GM23338 (cell line): ENCODE measurements around the gene ZFP36L1.

Experiments used
- CREB1 ChIP-seq: fragments of 250-450 bp; sonication (Bioruptor Pico); IDR thresholded peaks from 2 replicates; pipeline ENCODE4 v1.5.0; 2020; ENCODE audit warnings: low read depth, mild to moderate bottlenecking, moderate library complexity
- EZH2 ChIP-seq: fragments of 200-600 bp; sonication (generic); IDR thresholded peaks from one replicate; pipeline ENCODE4 v1.8.0; 2017; ENCODE audit warnings: antibody characterized with exemption, mild to moderate bottlenecking, low read depth; ENCODE audit not compliant: unreplicated experiment
- EZH2phosphoT487 ChIP-seq: fragments of 200-600 bp; sonication (generic); IDR thresholded peaks from one replicate; pipeline ENCODE4 v1.8.1; 2018; ENCODE audit warnings: antibody characterized with exemption; ENCODE audit not compliant: unreplicated experiment
- JUNB ChIP-seq: IDR thresholded peaks from one replicate; pipeline ENCODE4 v1.6.1; 2016; ENCODE audit warnings: antibody characterized with exemption; ENCODE audit not compliant: unreplicated experiment
- POLR2AphosphoS5 ChIP-seq: IDR thresholded peaks from 2 replicates; pipeline ENCODE4 v1.6.1; 2016; ENCODE audit warnings: antibody characterized with exemption, low read depth
- STAT1 ChIP-seq: IDR thresholded peaks from one replicate; pipeline ENCODE4 v1.6.1; 2016; ENCODE audit warnings: antibody characterized with exemption; ENCODE audit not compliant: unreplicated experiment
- TF ChIP-seq, protein P1 (sequence below), 2 experiments: fragments of 200-600 bp in 1 of 2; sonication (generic) in 1 of 2; conservative IDR thresholded peaks; 2 replicates each; pipeline versions ENCODE4 v1.5.1 to v1.6.1; 2016 to 2017; ENCODE audit warnings: antibody characterized with exemption in 2 of 2, low read depth in 2 of 2, mild to moderate bottlenecking in 2 of 2, moderate library complexity in 1 of 2
- TF ChIP-seq, protein P2 (sequence below): IDR thresholded peaks from one replicate; pipeline ENCODE4 v1.6.1; 2018; ENCODE audit warnings: antibody characterized with exemption; ENCODE audit not compliant: unreplicated experiment

DNA sequence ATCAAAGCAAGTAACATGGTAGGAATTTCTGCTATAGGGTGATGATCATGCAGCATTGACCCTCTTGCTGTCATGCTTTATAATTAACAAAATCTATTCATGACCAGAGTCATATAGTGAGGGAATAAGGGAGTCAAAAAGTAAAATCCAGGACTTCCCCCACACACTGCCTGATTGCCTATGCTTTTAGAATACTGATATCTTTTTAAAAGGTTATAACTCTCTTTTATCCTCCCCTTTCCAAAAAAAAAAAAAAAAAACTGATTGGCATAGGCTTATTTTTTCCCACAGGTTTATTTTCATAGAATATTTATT is 51.4 kb downstream of the ZFP36L1 start:
- TF ChIP-seq, protein P1, sequence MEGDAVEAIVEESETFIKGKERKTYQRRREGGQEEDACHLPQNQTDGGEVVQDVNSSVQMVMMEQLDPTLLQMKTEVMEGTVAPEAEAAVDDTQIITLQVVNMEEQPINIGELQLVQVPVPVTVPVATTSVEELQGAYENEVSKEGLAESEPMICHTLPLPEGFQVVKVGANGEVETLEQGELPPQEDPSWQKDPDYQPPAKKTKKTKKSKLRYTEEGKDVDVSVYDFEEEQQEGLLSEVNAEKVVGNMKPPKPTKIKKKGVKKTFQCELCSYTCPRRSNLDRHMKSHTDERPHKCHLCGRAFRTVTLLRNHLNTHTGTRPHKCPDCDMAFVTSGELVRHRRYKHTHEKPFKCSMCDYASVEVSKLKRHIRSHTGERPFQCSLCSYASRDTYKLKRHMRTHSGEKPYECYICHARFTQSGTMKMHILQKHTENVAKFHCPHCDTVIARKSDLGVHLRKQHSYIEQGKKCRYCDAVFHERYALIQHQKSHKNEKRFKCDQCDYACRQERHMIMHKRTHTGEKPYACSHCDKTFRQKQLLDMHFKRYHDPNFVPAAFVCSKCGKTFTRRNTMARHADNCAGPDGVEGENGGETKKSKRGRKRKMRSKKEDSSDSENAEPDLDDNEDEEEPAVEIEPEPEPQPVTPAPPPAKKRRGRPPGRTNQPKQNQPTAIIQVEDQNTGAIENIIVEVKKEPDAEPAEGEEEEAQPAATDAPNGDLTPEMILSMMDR (conservative IDR thresholded peaks at IDR 0.05; ENCODE audit: low read depth in 2 of 2), result no peak
- TF ChIP-seq STAT1 (no peak), EZH2 (no peak), POLR2AphosphoS5 (no peak), EZH2phosphoT487 (no peak), JUNB (no peak), CREB1 (CRISPR knock-in tag) (no peak)
- TF ChIP-seq, protein P2, sequence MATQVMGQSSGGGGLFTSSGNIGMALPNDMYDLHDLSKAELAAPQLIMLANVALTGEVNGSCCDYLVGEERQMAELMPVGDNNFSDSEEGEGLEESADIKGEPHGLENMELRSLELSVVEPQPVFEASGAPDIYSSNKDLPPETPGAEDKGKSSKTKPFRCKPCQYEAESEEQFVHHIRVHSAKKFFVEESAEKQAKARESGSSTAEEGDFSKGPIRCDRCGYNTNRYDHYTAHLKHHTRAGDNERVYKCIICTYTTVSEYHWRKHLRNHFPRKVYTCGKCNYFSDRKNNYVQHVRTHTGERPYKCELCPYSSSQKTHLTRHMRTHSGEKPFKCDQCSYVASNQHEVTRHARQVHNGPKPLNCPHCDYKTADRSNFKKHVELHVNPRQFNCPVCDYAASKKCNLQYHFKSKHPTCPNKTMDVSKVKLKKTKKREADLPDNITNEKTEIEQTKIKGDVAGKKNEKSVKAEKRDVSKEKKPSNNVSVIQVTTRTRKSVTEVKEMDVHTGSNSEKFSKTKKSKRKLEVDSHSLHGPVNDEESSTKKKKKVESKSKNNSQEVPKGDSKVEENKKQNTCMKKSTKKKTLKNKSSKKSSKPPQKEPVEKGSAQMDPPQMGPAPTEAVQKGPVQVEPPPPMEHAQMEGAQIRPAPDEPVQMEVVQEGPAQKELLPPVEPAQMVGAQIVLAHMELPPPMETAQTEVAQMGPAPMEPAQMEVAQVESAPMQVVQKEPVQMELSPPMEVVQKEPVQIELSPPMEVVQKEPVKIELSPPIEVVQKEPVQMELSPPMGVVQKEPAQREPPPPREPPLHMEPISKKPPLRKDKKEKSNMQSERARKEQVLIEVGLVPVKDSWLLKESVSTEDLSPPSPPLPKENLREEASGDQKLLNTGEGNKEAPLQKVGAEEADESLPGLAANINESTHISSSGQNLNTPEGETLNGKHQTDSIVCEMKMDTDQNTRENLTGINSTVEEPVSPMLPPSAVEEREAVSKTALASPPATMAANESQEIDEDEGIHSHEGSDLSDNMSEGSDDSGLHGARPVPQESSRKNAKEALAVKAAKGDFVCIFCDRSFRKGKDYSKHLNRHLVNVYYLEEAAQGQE, result no peak
